Ishikawa (cell line): ENCODE measurements around the gene ANKRD31.

Experiments
- RAD21 ChIP-seq: IDR thresholded peaks from 2 replicates; pipeline ENCODE4 v1.6.1; 2012; ENCODE audit warnings: low read depth
- TAF1 ChIP-seq: IDR thresholded peaks from 2 replicates; pipeline ENCODE4 v1.6.1; 2012; ENCODE audit warnings: low read depth, mild to moderate bottlenecking

DNA sequence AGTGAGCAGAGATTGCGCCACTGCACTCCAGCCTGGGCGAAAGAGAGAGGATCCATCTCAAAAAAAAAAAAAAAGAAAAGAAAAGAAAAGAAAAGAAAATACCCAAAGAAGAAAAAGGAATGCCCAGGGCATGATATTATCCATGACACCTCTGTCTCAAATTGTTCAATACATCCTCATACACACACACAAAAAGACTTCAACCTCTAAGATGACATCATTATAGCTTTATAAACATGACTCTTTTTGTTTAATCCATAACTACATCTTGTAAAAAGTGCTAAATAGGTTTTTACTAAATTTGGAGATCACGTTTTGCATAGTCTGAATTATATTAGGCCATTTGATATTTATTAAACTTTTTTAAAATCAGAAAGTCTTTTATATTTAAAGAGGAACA is 33.1 kb downstream of the ANKRD31 start:
- TF ChIP-seq RAD21, result no peak
- TF ChIP-seq TAF1, result no peak
